Renal pelvis (tissue), 4 donors: ENCODE results near the gene LETMD1. TPM values are rescaled to one million over a fixed set of nuclear protein-coding genes. Genes with fewer than 3 reads are reported as not detected.
"Not testable (repeated sequence)": the region's sequence is repeated elsewhere in the genome, so short reads cannot be mapped to it uniquely, and the experiment has no call there.

ENCODE experiments used
- DNase-seq: peaks from one replicate; pipeline ENCODE4 v3.0.0-alpha.2; 2013
- polyA plus RNA-seq, 3 donors: library from polyadenylated mRNA; unstranded; fragments of 120-200 nt; gene quantifications; one replicate each; pipeline ENCODE4 v1.2.1, GENCODE V29; 2013; ENCODE audit not compliant: insufficient read length in 3 of 3

Gene LETMD1
- polyA plus RNA-seq, 3 donors, result 81.3 to 161 (median 149) TPM

DNA sequence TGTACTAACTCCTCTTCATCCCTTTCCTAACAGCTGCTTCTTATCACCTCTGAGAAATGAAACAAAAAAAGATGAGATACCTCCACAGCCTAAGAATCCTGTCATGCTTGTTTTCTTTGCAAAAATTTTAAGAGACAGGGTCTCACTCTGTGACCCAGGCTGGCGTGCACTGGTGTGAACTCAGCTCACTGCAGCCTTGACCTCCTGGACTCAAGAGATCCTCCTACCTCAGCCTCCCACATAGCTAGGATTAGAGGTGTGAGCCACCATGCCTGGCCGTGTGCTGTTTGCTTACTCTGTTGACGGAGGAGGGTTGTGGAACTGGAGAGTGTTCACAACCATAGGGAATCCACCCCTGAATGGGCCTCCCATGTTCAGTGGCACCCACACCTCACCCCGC, 19.1 kb downstream of the LETMD1 start:
- no peak for DNase-seq

DNA sequence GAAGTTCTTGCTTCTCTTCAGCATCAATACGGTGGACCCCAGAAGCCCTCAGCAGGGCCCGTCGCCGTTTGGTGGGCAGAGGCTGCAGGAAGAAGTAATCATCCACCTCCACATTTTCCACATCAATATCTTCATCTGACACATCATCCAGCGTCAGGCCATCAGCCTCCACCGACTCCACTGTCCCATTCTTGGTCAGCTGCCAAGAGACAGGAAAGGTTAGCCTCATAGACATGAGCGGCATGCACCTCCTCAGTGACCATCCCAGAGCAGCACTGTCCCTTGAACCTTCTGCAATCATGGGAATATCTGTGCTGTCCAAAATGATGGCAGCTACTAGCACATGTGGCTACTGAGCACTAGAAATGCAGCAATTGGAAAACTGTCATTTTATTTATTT, 19.6 kb downstream of the LETMD1 start:
- DNase-seq, result no peak

DNA sequence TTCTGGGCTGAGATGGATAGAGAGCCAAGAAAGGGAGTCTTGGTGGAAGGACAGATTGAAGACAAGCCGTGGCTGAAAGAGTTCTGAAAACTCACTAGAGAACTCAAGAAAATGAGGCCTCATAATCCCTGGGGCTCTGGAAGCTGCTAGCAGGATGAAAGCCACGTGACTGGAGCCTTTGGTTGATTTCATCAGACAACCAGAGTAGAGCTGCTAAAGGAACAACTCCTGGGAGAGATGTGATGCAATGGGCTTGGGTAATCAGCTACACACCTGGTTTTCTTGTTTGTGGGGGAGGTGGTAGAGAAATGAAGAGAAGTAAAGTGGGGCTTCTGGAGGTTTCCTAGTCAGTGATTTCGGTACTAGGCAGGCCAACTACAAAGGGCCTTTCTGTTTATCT, 21.9 kb downstream of the LETMD1 start:
- no peak for DNase-seq

DNA sequence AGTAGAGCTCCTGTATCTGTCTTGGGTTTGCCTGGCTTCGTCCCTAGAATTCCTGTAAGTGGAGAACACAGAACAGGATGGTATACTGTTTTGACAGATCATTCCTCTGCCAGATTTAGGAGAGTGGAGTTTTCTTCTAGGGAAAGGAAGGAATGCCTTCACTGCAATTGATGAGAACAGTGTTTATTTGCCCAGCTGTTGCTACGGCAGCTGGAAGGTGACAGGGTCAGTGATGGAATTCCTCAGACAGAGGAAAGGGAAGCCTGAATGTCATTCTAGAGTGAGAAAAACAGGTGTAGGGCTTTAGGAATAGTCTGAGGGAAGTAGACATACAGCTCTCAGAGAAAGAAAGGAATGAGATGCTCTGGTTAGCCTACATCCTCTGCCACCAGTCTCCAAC, 23.5 kb downstream of the LETMD1 start:
- DNase-seq, result peak; percentile 23

DNA sequence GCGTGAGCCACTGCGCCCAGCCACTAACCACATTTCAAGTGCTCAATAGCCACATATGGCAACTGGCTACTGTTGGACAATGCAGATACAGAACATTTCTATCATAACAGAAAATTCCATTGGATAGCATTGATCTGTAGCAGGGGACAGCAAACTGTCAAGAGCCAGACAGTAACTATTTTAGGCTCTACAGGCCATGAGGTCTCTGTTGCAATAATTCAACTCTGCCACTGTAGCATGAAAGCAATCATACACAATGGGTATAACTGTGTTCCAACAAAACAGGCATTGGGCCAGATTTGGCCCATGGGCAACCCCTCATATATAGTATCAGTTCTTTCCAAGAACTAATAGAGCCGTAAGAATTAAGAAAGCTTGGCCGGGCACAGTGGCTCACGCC, 27.3 kb downstream of the LETMD1 start:
- DNase-seq, result no peak

DNA sequence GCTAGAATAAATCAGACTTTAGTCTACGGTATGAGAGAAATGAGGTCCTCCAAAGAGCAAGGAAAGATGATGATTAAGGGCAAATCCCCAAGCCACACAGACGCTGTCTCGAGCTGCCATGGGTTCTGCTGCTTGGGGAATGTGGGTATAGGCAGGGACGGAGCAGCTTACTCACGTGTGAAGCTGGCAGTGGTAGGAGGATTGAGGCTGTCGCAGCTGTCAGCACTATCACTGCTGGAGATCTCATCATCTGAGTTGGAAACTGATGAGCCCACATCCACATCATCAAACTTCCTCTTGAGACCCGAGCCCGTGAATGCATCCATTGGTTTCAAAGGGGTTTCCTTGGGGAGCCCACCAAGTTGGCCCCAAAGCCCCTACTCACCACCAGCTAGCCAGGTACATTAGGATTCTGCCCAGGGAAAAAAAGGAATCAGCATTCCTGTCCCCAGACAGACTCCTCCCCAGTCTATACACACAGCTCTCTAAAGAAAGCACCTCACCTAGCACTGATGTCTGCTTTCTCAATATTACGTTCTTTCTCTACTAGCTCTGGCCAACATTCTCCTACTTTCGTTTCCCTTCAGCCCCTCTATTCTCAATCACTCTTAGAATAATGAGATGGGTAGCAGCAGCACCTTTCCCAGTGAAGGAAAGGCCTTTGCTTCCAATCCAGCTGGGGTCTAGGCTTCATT, 28.3 kb downstream of the LETMD1 start:
- no peak for DNase-seq

DNA sequence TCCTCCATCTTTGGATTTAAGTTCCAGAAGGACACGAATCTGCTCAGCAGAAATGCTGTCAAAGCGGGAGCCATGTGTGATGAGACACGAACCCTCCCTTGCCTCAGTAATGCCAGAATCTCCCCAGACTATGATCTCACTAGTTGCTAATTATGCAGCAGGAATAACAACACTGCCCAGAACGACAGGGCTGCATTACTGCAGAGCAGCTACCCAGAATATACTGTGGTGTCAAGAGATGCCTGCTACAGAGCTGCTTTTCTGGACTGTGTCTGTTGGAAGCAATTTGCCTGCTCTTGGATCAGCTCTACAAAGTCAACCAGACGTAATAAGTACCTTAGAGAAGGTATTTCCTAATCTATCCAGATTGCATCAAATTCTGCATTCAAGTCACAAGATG, 29.8 kb downstream of the LETMD1 start:
- DNase-seq, result no peak

DNA sequence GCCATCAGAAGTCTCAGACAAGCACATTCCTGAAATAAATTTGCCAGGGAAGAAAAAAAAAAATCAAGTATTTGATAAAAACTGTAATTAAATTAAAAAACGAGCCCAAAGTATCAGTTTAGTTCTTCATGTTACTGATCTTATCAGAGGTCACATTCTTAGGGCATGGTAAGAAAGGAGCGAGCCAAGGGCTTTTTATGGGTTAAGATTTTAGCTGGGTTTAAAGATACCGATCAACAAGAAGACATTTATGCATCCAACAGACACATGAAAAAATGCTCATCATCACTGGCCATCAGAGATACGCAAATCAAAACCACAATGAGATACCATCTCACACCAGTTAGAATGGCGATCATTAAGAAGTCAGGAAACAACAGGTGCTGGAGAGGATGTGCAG, 30.2 kb downstream of the LETMD1 start:
- DNase-seq, result not testable (repeated sequence)

DNA sequence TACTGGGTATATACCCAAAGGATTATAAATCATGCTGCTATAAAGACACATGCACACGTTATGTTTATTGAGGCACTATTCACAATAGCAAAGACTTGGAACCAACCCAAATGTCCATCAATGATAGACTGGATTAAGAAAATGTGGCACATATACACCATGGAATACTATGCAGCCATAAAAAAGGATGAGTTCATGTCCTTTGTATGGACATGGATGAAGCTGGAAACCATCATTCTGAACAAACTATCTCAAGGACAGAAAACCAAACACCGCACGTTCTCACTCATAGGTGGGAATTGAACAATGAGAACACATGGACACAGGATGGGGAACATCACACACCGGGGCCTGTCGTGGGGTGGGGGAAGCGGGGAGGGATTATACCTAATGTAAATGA, 30.7 kb downstream of the LETMD1 start:
- DNase-seq, result not testable (repeated sequence)

DNA sequence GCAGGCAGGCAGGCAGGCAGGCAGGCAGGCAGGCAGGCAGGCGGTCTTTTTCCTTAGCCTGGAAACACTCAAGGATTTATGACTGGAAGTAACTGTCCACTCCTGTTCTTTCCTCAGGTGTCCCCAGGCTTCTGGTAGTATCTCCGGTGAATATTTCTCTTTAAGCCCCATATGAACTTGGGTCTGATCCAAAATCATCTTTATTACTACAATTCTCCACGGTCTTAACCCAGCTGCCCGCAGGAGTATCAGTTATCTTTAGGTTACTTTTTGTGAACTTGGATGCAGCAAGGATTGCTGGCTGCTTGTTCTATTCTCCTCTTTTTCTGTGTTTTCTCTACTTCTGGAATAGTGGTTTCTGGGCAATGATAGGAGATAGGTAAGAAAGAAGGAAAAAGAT, 32.0 kb downstream of the LETMD1 start:
- DNase-seq, result no peak

DNA sequence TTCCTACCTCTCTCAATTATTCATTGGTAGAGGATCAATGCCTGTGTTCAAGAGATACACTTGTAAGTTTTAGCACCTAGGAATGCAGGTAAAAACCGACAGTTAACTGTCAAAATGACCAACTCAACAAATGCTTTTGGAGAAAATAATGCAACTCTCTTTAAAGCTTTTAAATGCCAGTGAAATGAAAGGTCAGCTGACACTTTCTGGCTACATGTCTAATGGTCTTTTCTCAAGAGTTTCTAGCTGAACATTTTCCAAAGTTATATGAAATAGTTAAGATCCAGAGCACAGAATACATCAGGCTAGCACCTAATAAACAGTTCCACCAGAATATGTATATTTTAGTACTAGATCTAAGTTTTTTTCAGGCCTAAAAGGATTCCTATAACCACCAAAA, 33.3 kb downstream of the LETMD1 start:
- DNase-seq, result no peak

DNA sequence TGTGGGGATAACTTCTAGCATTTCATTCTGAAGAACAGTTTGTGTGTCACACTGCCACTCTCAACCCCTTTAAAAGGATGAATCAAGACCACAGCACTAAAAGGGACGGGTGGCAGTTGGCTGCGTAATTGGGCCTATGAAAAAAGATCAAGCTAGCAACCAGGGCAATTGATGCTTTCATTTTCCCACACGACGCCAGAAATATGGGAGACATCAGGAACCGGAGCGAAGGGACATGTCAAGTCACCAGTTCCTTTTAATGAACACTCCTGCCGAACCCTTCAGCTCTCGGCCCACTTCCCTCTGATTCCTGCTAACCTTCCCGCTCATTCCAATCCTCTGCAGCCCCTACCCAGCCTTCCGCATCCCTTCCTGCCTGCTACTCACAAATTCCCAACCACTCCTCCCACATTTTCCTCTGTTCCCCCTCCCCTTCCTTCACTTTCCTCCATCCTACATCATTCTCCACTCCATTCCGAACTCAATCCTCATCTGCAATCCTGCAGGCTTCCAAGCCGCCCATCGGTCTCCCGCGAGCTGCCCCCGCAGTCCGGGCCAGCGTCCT, 34.5 kb downstream of the LETMD1 start:
- peak; percentile 63 for DNase-seq

DNA sequence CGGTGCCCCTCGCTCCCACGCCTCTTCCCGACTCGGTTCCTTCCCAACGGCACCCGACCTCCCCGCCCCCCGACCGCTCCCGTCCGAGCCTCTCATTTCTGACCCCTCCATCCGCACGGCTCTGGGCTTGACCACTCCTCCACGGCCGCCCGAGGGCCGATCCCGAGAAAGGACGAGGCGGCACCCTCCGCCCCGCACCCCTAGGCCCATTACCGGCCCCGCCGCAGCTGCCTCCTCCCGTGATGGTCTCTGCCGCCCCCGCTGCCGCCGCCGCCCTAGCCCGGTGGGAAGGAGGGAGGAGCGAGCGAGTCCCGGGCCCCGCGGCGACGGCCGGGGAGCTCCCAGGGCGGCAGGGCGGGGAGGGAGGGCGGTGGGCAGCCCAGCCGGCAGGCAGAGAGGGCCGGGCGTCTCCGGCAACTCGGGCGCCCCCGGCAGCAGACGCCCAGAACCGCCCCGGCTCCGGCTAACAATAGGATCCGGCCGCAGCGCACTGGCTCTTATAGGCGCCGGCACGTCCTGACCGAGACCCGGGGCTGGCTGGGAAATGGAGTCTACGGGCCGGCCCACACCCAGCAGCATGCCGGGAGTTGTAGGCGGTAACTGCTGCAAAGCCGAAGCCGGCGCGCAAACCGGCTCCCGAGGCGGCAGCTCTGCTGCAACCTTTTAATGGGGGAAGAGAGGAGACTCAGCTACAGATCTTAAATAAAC, 35.2 kb downstream of the LETMD1 start, which contains the start of gene CSRNP2:
CSRNP2 (minus strand) TSS at position 471 of the 708 bp plus-strand sequence. CDS start 7,035 bp downstream, outside the sequence.
- peak; percentile 97 for DNase-seq

DNA sequence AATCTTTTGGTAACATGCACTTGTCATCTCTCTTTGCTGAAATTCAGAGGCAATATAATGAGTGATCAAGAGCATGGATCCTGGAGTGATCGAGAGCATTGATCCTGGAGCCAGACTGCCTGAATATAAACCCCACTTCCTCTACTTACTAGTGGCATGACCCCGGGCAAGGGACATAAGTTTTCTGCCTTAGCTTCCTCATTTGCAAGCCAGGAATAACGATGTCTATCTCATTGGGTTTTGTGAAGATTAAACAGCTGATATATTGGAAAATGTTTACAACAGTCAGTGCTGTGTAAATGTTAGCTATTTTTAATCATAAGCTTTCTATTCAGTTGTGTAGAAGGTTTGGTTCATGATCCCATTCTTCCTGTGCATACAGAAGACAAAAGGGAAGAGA, 37.6 kb downstream of the LETMD1 start:
- no peak for DNase-seq

DNA sequence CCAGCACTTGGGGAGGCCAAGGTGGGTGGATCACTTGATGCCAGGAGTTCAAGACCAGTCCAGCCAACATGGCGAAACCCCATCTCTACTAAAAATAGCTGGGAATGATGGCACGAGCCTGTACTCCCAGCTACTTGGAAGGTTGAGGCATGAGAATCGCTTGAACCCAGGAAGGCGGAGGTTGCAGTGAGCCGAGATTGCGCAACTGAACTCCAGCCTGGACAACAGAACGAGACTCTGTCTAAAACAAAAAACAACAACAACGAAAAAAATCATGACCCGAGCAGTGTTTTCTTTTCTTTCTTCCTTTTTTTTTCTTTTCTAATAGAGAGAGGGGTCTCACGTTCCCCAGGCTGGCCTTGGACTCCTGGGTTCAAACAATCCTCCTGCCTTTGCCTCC, 38.8 kb downstream of the LETMD1 start:
- DNase-seq, result no peak

DNA sequence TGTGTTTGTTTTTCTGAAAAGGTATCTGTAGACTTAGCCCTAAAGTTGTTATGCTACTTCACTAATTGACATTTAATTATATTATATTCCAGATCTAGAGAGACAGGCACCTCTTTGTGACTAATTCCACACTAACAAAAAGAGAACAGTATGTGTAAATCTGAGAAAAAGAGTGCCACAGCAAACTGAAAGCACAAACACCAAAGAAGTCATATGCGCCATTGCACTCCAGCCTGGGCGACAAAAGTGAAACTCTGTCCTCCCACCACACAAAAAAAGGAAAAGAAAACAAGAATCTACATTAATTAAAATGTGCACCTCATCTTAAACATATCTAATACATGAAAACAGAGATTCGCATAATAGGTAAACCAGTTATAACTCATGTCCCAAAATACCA, 39.7 kb downstream of the LETMD1 start:
- no peak for DNase-seq

DNA sequence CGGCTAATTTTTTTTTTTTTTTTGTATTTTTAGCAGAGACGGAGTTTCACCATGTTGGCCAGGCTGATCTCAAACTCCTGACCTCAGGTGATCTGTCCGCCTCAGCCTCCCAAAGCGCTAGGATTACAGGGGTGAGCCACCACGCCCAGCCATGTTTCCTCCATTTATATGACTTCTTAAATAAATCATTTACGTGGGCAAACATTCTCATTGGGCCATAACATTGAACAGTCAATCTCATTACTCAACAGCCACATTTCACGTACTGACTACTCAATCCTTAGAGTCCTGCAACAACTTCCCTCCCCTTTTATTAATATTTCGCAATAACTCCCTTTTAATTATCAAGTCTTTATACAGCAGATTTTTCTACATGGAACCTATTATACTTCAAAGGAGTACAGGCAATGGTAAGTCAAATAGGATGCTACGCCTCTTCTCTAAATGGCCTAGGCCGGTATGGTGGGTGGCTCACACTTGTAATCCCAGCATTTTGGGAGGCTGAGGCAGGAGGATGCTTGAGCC, 42.6 kb downstream of the LETMD1 start:
- no peak for DNase-seq

DNA sequence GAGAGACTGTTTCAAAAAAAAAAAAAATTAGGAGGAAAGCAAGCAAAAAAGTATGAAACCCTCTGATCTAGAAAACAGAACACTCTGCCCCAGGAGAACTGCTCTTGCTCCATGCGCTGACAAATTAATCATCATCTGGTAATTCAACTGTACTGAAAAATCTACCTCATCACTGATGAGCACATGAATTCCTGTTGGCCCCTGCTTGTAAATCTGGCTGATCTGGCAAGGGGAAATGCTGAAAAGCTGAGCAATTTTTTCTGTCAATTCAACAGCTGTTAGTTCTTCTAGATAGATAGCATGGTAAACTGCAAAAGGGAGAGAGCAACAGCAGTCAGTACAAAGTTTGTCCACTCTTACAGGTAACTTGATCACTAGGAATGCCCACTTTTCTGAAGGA, 50.5 kb downstream of the LETMD1 start:
- DNase-seq, result no peak

DNA sequence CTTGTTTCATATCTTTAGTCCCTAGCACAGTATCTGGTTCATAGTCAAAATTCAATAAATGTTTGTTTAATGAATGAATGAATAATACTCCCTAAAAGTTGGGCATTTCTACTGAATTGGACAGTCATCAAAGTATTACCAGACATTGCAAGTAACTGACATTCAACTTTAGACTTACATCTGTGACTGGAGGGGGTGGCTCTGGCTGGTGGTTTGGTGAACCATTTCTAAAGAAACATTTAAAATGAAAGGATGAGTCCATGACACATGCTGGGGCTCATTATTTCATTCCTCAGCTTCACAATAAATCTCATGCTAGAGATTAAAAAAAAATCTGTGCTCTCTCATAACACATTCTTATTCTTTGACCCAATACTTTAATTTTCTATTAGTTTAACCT, 55.9 kb downstream of the LETMD1 start:
- DNase-seq, result no peak

DNA sequence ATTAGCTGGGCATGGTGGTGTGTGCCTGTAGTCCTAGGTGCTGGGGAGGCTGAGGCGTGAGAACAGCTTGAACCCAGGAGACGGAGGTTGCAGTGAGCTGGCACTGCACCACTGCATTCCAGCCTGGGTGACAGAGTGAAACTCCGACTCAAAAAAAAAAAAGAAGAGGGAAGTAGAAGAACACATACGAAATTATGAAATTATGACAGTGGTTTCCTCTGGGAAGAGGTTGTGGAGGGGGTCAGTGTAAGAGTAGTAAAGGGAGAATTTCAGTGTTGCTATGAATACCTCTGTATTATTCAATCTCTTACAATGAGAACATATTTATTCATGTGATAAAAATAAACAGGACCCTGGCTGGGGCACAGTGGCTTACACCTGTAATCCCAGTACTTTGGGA, 60.0 kb downstream of the LETMD1 start:
- DNase-seq, result no peak
